NCI-H460 (cell line): ENCODE measurements around the gene ARL14. TPM values are rescaled to one million over a fixed set of nuclear protein-coding genes. Genes with fewer than 3 reads are reported as not detected.
"Not testable (repeated sequence)": the region's sequence is repeated elsewhere in the genome, so short reads cannot be mapped to it uniquely, and the experiment has no call there.

Source experiments
- DNase-seq: peaks from one replicate; pipeline ENCODE4 v3.0.0-alpha.2; 2016; ENCODE audit warnings: low read depth; ENCODE audit errors: extremely low read depth
- total RNA-seq: library from RNA; depleted of rRNA; stranded (reverse); fragments of >200 nt; shearing (Covaris generic); gene quantifications from 2 replicates; pipeline ENCODE4 v1.2.3, GENCODE V29; 2014

Gene ARL14
- total RNA-seq, 1 experiment from 2014 or later, result not detected

GRCh38 chr3:160675566-160676124, 1.3 kb upstream of the ARL14 start:
- no peak for DNase-seq

- no peak for DNase-seq
Observed at GRCh38 chr3:160677459-160677881, 510 bp downstream of the ARL14 start.

- DNase-seq, result no peak
Observed at GRCh38 chr3:160678292-160678842, 1.4 kb downstream of the ARL14 start.

- DNase-seq, result no peak
Observed at GRCh38 chr3:160684368-160684740, 7.4 kb downstream of the ARL14 start.

GRCh38 chr3:160685144-160685766, 8.3 kb downstream of the ARL14 start:
- DNase-seq, result no peak

GRCh38 chr3:160686955-160687535, 10.1 kb downstream of the ARL14 start:
- DNase-seq, result no peak

- DNase-seq, result no peak
Observed at GRCh38 chr3:160691151-160691550, 14.2 kb downstream of the ARL14 start.

GRCh38 chr3:160691962-160692361, 15.0 kb downstream of the ARL14 start:
- no peak for DNase-seq

- no peak for DNase-seq
Observed at GRCh38 chr3:160693191-160693590, 16.2 kb downstream of the ARL14 start.

- DNase-seq, result no peak
Observed at GRCh38 chr3:160694345-160694744, 17.4 kb downstream of the ARL14 start.

GRCh38 chr3:160695003-160695402, 18.0 kb downstream of the ARL14 start:
- no peak for DNase-seq

- DNase-seq, result no peak
Observed at GRCh38 chr3:160695915-160696327, 19.0 kb downstream of the ARL14 start.

- DNase-seq, result no peak
Observed at GRCh38 chr3:160697637-160698380, 20.8 kb downstream of the ARL14 start.

GRCh38 chr3:160698599-160699195, 21.7 kb downstream of the ARL14 start:
- DNase-seq, result no peak

- DNase-seq, result no peak
Observed at GRCh38 chr3:160701490-160701889, 24.5 kb downstream of the ARL14 start.

GRCh38 chr3:160702290-160702689, 25.3 kb downstream of the ARL14 start:
- DNase-seq, result no peak

- DNase-seq, result no peak
Observed at GRCh38 chr3:160703974-160704373, 27.0 kb downstream of the ARL14 start.

- DNase-seq, result peak; percentile 32
Observed at GRCh38 chr3:160707187-160707794, 30.3 kb downstream of the ARL14 start.

GRCh38 chr3:160709477-160710182, 32.7 kb downstream of the ARL14 start:
- no peak for DNase-seq

- DNase-seq, result not testable (repeated sequence)
Observed at GRCh38 chr3:160713144-160713543, 36.2 kb downstream of the ARL14 start.
